ENCODE measurements around the gene MGME1.

MGME1 gene

GRCh38 chr20:17968366-17969277, at the start of gene MGME1, which contains the start of gene SNX5:
Gene MGME1, plus strand, starts transcription at chr20:17969018. Its CDS starts 842 bp downstream, at chr20:17969860.
Gene SNX5, minus strand, starts transcription at chr20:17968794. Its CDS starts 369 bp downstream, at chr20:17968425.
- DNase-seq = peak; percentile 97

- no peak for DNase-seq
Observed at GRCh38 chr20:17919149-17919548, 49.7 kb upstream of the MGME1 start.

GRCh38 chr20:17921774-17922173, 47.0 kb upstream of the MGME1 start:
- no peak for DNase-seq

GRCh38 chr20:17925141-17925939, 43.5 kb upstream of the MGME1 start:
- DNase-seq = no peak

GRCh38 chr20:17925940-17926300, 42.9 kb upstream of the MGME1 start:
- DNase-seq = no peak

GRCh38 chr20:17928211-17928611, 40.6 kb upstream of the MGME1 start:
- DNase-seq = no peak

GRCh38 chr20:17928633-17929311, 40.0 kb upstream of the MGME1 start:
- DNase-seq = no peak

GRCh38 chr20:17931513-17931912, 37.3 kb upstream of the MGME1 start:
- DNase-seq = no peak

GRCh38 chr20:17932396-17932795, 36.4 kb upstream of the MGME1 start:
- DNase-seq = no peak

- DNase-seq = no peak
Observed at GRCh38 chr20:17933121-17933520, 35.7 kb upstream of the MGME1 start.

GRCh38 chr20:17933711-17934110, 35.1 kb upstream of the MGME1 start:
- no peak for DNase-seq

GRCh38 chr20:17934141-17934862, 34.5 kb upstream of the MGME1 start:
- DNase-seq = no peak

GRCh38 chr20:17935186-17935585, 33.6 kb upstream of the MGME1 start:
- no peak for DNase-seq

- DNase-seq = no peak
Observed at GRCh38 chr20:17935761-17936160, 33.1 kb upstream of the MGME1 start.

- no peak for DNase-seq
Observed at GRCh38 chr20:17936286-17936760, 32.5 kb upstream of the MGME1 start.

- no peak for DNase-seq
Observed at GRCh38 chr20:17936761-17937732, 31.8 kb upstream of the MGME1 start.

GRCh38 chr20:17938871-17939619, 29.8 kb upstream of the MGME1 start:
- DNase-seq = peak; percentile 24

- no peak for DNase-seq
Observed at GRCh38 chr20:17939622-17940223, 29.1 kb upstream of the MGME1 start.

- DNase-seq = no peak
Observed at GRCh38 chr20:17940224-17940971, 28.4 kb upstream of the MGME1 start.
